GM19193 (cell line): Measurements from ENCODE around the gene APOBEC3B.

Experiments used
- POLR2A ChIP-seq: IDR thresholded peaks from 4 replicates; pipeline ENCODE4 v1.6.1; 2011; ENCODE audit not compliant: insufficient read depth, insufficient read length; ENCODE audit errors: extremely low read depth

The APOBEC3B gene

GRCh38 chr22:38972558-38972957 lies 9.6 kb upstream of the APOBEC3B start:
- TF ChIP-seq POLR2A: no peak

- no peak for TF ChIP-seq POLR2A
Observed at GRCh38 chr22:38973289-38974169, 8.6 kb upstream of the APOBEC3B start.

DNA sequence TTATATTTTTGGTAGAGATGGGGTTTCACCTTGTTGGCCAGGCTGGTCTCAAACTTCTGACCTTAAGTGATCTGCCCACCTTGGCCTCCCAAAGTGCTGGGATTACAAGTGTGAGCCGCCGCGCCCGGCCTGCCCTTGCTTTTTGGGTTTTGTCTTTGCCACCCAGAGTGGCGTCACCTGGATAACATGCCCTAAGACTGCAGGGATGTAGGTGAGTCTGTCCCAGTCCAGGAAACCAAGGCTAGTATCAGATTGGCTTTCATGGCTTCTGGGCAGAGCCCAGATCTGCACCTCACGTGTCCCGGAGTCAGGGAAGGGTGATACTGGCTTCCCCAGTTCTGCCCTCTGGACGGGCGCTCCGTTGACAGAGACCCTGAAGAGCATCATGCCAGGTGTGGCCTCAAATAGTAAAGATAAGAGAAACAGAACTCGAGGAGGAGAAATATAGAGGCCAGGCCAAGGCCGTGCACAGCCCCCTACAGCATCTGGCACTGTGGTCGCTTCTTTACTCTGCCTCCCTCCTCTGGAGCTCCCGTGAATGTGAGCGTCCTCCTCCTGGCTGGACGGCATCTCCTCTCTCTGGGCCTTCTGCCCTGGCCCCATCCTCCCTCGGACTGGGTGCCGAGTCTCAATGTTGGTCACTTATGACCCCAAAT lies 7.8 kb upstream of the APOBEC3B start:
- no peak for TF ChIP-seq POLR2A

- no peak for TF ChIP-seq POLR2A
Observed at GRCh38 chr22:38974826-38975175, 7.3 kb upstream of the APOBEC3B start.

DNA sequence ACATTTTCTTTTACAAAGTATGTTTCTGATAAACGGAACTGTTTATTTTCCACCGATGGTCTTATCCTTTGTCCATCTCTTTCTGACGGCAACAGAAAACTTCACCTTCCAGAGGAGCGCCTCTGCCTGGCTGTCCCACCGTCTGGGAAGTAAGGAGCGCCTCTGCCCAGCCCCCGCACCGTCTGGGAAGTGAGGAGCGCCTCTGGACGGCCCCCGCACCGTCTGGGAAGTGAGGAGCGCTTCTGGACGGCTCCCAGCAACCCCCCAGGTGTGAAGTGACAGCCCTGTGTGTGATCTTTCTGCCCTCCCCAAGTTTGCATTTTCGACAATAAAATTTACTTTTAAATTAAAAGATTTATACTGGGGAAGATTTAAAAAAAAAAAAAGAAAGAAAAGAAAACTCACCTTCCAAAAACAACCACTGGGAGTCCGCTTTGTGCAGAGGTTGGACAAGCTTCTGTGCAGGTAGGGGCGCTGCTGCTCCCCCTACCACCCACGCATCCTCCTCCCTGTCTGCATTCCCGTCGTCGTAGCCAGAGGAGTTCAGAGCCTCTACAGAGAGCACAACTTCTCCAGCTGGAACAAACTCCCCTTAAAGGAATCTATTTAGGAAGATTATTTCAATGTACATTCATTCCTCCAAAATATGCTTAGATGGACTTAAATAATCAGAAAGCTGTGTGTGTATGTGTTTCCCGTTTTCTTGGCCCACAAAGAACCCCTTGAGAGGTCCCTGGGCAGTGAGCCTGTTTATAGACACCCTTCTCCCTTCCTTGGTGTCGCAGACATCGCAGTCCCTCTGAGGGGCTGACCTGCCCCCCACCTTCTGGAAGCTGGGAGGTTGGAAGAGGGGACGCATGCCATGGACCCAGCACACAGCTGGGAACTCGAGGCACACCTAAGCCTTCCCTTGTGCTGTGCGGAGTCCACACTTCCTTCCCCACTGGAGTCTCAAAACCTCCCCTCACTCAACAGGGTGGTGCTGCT lies 849 bp upstream of the APOBEC3B start:
- no peak for TF ChIP-seq POLR2A

- TF ChIP-seq POLR2A: no peak
Observed at GRCh38 chr22:38984224-38984623, 2.1 kb downstream of the APOBEC3B start.

DNA sequence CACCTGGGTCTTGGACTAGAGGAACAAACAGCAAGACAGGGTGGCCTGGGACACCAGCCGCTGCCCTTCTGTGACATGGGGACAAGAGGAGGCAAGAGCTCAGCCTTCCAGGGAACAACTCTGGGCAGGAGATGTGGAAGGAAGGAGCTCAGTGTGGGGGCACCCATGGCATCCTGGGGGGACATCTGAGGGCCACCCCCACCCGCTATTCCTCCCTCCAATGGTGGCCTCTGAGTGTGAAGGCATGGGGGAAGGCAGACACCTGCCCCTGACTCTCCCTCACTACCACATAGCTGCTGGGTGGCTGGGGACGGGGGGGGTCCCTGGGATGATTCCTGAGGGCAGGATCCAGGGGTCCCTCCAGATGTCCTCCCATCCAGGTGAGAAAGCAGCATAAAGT lies 4.5 kb downstream of the APOBEC3B start:
- no peak for TF ChIP-seq POLR2A

GRCh38 chr22:38987171-38987895 lies 5.2 kb downstream of the APOBEC3B start:
- TF ChIP-seq POLR2A: no peak

- no peak for TF ChIP-seq POLR2A
Observed at GRCh38 chr22:38989466-38989865, 7.3 kb downstream of the APOBEC3B start.

DNA sequence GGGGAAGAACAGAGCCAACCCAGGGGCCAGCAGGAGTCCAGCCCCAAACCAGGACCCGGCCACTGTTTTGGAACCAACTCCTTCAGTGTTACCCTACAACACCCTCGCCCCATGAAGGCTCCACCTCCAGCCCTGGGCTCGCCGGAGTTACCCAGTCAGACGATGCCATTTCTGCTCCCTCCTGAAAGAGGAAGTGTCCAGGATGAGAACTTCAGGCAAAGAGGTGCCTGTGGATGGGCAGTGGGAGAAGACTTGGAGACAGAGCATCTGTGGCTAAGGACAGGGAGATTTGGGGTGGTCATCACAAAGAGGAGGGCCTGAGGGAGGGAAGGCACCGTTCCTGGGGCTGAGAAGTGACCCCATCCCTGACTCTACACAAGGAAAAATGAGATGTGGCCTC lies 14.0 kb downstream of the APOBEC3B start:
- no peak for TF ChIP-seq POLR2A

GRCh38 chr22:38997518-38997917 lies 15.4 kb downstream of the APOBEC3B start:
- TF ChIP-seq POLR2A: no peak

GRCh38 chr22:39003165-39003638 lies 21.1 kb downstream of the APOBEC3B start:
- TF ChIP-seq POLR2A: no peak

DNA sequence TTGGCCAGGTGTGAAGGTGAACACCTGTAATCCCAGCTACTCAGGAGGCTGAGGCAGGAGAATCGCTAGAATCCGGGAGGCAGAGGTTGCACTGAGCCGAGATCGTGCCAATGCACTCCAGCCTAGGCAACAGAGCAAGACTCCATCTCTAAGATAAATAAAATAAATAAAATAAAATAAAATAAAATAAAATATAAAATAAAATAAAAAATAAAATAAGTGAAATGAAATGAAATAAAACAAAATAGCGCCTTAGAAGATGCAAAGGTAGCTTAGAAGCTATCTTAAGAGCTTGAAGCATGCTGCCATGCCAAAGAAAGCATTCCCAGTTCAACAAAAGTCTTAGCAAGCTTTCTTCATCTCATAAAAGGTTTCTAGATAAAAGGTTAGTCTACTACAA lies 25.0 kb downstream of the APOBEC3B start:
- TF ChIP-seq POLR2A: no peak

GRCh38 chr22:39010946-39011345 lies 28.8 kb downstream of the APOBEC3B start:
- TF ChIP-seq POLR2A: no peak

- no peak for TF ChIP-seq POLR2A
Observed at GRCh38 chr22:39012533-39013511, 30.7 kb downstream of the APOBEC3B start.
